Measurements from ENCODE around the gene HDGFL1.

HDGFL1 gene

GRCh38 chr6:22569281-22570184 lies at the start of gene HDGFL1:
TSS of gene HDGFL1 (plus strand) at chr6:22569566. CDS start at chr6:22569576, 10 bp downstream.
- no peak for DNase-seq (ENCODE audit: low read depth in 2 of 3, low spot score in 2 of 3)

GRCh38 chr6:22521035-22521434 lies 48.3 kb upstream of the HDGFL1 start:
- no peak for DNase-seq (ENCODE audit: low read depth in 2 of 3, low spot score in 2 of 3)

GRCh38 chr6:22526736-22527135 lies 42.6 kb upstream of the HDGFL1 start:
- no peak for DNase-seq (ENCODE audit: low read depth in 2 of 3, low spot score in 2 of 3)

GRCh38 chr6:22529866-22530265 lies 39.5 kb upstream of the HDGFL1 start:
- DNase-seq (ENCODE audit: low read depth in 2 of 3, low spot score in 2 of 3) = no peak

- no peak for DNase-seq (ENCODE audit: low read depth in 2 of 3, low spot score in 2 of 3)
Observed at GRCh38 chr6:22530506-22530905, 38.9 kb upstream of the HDGFL1 start.

- no peak for DNase-seq (ENCODE audit: low read depth in 2 of 3, low spot score in 2 of 3)
Observed at GRCh38 chr6:22536122-22536521, 33.2 kb upstream of the HDGFL1 start.

- DNase-seq (ENCODE audit: low read depth in 2 of 3, low spot score in 2 of 3) = no peak
Observed at GRCh38 chr6:22544476-22544875, 24.9 kb upstream of the HDGFL1 start.

GRCh38 chr6:22545051-22545450 lies 24.3 kb upstream of the HDGFL1 start:
- no peak for DNase-seq (ENCODE audit: low read depth in 2 of 3, low spot score in 2 of 3)

GRCh38 chr6:22546236-22546635 lies 23.1 kb upstream of the HDGFL1 start:
- no peak for DNase-seq (ENCODE audit: low read depth in 2 of 3, low spot score in 2 of 3)

- DNase-seq (ENCODE audit: low read depth in 2 of 3, low spot score in 2 of 3) = no peak
Observed at GRCh38 chr6:22550971-22551670, 18.2 kb upstream of the HDGFL1 start.

GRCh38 chr6:22556266-22556665 lies 13.1 kb upstream of the HDGFL1 start:
- no peak for DNase-seq (ENCODE audit: low read depth in 2 of 3, low spot score in 2 of 3)

GRCh38 chr6:22557007-22557406 lies 12.4 kb upstream of the HDGFL1 start:
- DNase-seq (ENCODE audit: low read depth in 2 of 3, low spot score in 2 of 3) = no peak

- no peak for DNase-seq (ENCODE audit: low read depth in 2 of 3, low spot score in 2 of 3)
Observed at GRCh38 chr6:22558288-22558882, 11.0 kb upstream of the HDGFL1 start.

- DNase-seq (ENCODE audit: low read depth in 2 of 3, low spot score in 2 of 3) = no peak
Observed at GRCh38 chr6:22568854-22569253, 512 bp upstream of the HDGFL1 start.

GRCh38 chr6:22570185-22570551 lies 802 bp downstream of the HDGFL1 start:
- DNase-seq (ENCODE audit: low read depth in 2 of 3, low spot score in 2 of 3) = no peak

- DNase-seq (ENCODE audit: low read depth in 2 of 3, low spot score in 2 of 3) = no peak
Observed at GRCh38 chr6:22575190-22575589, 5.8 kb downstream of the HDGFL1 start.

GRCh38 chr6:22579439-22579838 lies 10.1 kb downstream of the HDGFL1 start:
- no peak for DNase-seq (ENCODE audit: low read depth in 2 of 3, low spot score in 2 of 3)

- DNase-seq (ENCODE audit: low read depth in 2 of 3, low spot score in 2 of 3) = no peak
Observed at GRCh38 chr6:22580337-22580736, 11.0 kb downstream of the HDGFL1 start.

- DNase-seq (ENCODE audit: low read depth in 2 of 3, low spot score in 2 of 3) = no peak
Observed at GRCh38 chr6:22582417-22583205, 13.2 kb downstream of the HDGFL1 start.

- no peak for DNase-seq (ENCODE audit: low read depth in 2 of 3, low spot score in 2 of 3)
Observed at GRCh38 chr6:22583230-22583629, 13.9 kb downstream of the HDGFL1 start.

- DNase-seq (ENCODE audit: low read depth in 2 of 3, low spot score in 2 of 3) = no peak
Observed at GRCh38 chr6:22583927-22584326, 14.6 kb downstream of the HDGFL1 start.

Data from activated CD8-positive, alpha-beta memory T cell treated with anti-CD3 and anti-CD28 coated beads for 48 hours (primary cell).